Activated CD8-positive, alpha-beta T cell treated with anti-CD3 and anti-CD28 coated beads for 36 hours (primary cell): ENCODE measurements around the gene FAM120A. TPM values are rescaled to one million over a fixed set of nuclear protein-coding genes. Genes with fewer than 3 reads are reported as not detected.

Source experiments
- ATAC-seq: fragments of 200-7000 bp; cut with Tn5 transposase; one replicate; pipeline ENCODE4 v1.10.0; 2021; ENCODE audit warnings: mild to moderate bottlenecking, moderate library complexity
- CTCF ChIA-PET: fragments of 350-600 bp; sonication (Branson Sonifier 250); formaldehyde crosslinking; loops from one replicate; lab custom pipeline; 2021; ENCODE audit warnings: antibody characterized with exemption; lab: Charles Lee
- POLR2A ChIA-PET: fragments of 350-600 bp; sonication (Branson Sonifier 250); formaldehyde crosslinking; loops from one replicate; lab custom pipeline; 2021; ENCODE audit warnings: antibody characterized with exemption; lab: Charles Lee
- DNase-seq: peaks from one replicate; pipeline ENCODE4 v3.0.0-alpha.2; 2020
- H3K27ac Mint-ChIP-seq: one replicate; pipeline ENCODE4 v1.8.0; 2021; ENCODE audit warnings: mild to moderate bottlenecking, mixed read lengths
- H3K27me3 Mint-ChIP-seq: one replicate; pipeline ENCODE4 v1.8.0; 2021; ENCODE audit warnings: mixed read lengths
- H3K36me3 Mint-ChIP-seq: one replicate; pipeline ENCODE4 v1.8.0; 2021; ENCODE audit warnings: low read depth, mixed read lengths
- H3K4me1 Mint-ChIP-seq: one replicate; pipeline ENCODE4 v1.8.0; 2021; ENCODE audit warnings: low read depth, mixed read lengths
- H3K4me3 Mint-ChIP-seq: one replicate; pipeline ENCODE4 v1.8.0; 2021; ENCODE audit warnings: mild to moderate bottlenecking, moderate library complexity, mixed read lengths
- H3K9me3 Mint-ChIP-seq: one replicate; pipeline ENCODE4 v1.8.0; 2021; ENCODE audit warnings: mixed read lengths
- intact Hi-C: fragments of 100-400 bp; cut with micrococcal nuclease; formaldehyde crosslinking; loops from one replicate; pipeline ENCODE4 v1.10.0; 2022
- total RNA-seq, 2 experiments: library from RNA; stranded (reverse); gene quantifications; one replicate each; pipeline ENCODE4 v1.2.3, GENCODE V29; 2021
- TF ChIP-seq, protein P1 (sequence below): fragments of 200-600 bp; IDR thresholded peaks from one replicate; pipeline ENCODE4 v1.8.0; 2022; ENCODE audit warnings: antibody characterized with exemption, mild to moderate bottlenecking

FAM120A gene
- total RNA-seq, 2 experiments from 2014 or later = 121 to 125 TPM

- CTCF ChIA-PET = no interaction called here
- intact Hi-C loops = loop anchor here (10.0 kb wide), 1 partner anchor 106 kb away; no protein-coding TSS in a partner anchor
- H3K27me3 Mint-ChIP-seq = no peaks in the 10 kb centered on the region
Observed at GRCh38 chr9:93458712-93459111, 7.2 kb downstream of the FAM120A start.

GRCh38 chr9:93459432-93459847, 8.0 kb downstream of the FAM120A start:
- ATAC-seq (no peak), DNase-seq (no peak)
- ChIA-PET CTCF (interaction anchor here (1.6 kb wide), 1 partner anchor 18 kb away, joined by 3 read pairs; no protein-coding TSS in a partner anchor), POLR2A (interaction anchor here (1.8 kb wide), 1 partner anchor 9 kb away, joined by 7 read pairs; the partner anchor contains the start of gene FAM120A)
- TF ChIP-seq, protein P1, sequence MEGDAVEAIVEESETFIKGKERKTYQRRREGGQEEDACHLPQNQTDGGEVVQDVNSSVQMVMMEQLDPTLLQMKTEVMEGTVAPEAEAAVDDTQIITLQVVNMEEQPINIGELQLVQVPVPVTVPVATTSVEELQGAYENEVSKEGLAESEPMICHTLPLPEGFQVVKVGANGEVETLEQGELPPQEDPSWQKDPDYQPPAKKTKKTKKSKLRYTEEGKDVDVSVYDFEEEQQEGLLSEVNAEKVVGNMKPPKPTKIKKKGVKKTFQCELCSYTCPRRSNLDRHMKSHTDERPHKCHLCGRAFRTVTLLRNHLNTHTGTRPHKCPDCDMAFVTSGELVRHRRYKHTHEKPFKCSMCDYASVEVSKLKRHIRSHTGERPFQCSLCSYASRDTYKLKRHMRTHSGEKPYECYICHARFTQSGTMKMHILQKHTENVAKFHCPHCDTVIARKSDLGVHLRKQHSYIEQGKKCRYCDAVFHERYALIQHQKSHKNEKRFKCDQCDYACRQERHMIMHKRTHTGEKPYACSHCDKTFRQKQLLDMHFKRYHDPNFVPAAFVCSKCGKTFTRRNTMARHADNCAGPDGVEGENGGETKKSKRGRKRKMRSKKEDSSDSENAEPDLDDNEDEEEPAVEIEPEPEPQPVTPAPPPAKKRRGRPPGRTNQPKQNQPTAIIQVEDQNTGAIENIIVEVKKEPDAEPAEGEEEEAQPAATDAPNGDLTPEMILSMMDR = no peak
- intact Hi-C loops = loop anchor here (10.0 kb wide), 1 partner anchor 105 kb away; no protein-coding TSS in a partner anchor
- peaks cover 82% of the 10 kb centered on the region for H3K4me1 Mint-ChIP-seq
- peaks cover 53% of the 10 kb centered on the region for H3K36me3 Mint-ChIP-seq
- peak overlapping the region; percentile 67 for H3K27ac Mint-ChIP-seq
- no peaks in the 10 kb centered on the region for H3K27me3 Mint-ChIP-seq
- no peak overlapping the region for H3K4me3 Mint-ChIP-seq
- no peaks in the 10 kb centered on the region for H3K9me3 Mint-ChIP-seq

More at GRCh38 chr9:93458712-93459111, 7.2 kb downstream of the FAM120A start:
- POLR2A ChIA-PET = interaction anchor here (0.8 kb wide), 1 partner anchor 14 kb away, joined by 4 read pairs; no protein-coding TSS in a partner anchor
- H3K27ac Mint-ChIP-seq = no peak overlapping the region
- peaks cover 59% of the 10 kb centered on the region for H3K36me3 Mint-ChIP-seq
- H3K9me3 Mint-ChIP-seq = no peaks in the 10 kb centered on the region
- H3K4me1 Mint-ChIP-seq = peaks cover 80% of the 10 kb centered on the region
- no peak for DNase-seq
- no peak overlapping the region for H3K4me3 Mint-ChIP-seq
- TF ChIP-seq, protein P1 = no peak
- ATAC-seq = no peak

- CTCF ChIA-PET = interaction anchor here (1.3 to 1.6 kb wide), 2 partner anchors 10 to 17 kb away, joined by 3 read pairs; no protein-coding TSS in a partner anchor
- ATAC-seq = no peak
- no peaks in the 10 kb centered on the region for H3K9me3 Mint-ChIP-seq
- peaks cover 52% of the 10 kb centered on the region for H3K36me3 Mint-ChIP-seq
- H3K4me1 Mint-ChIP-seq = peaks cover 85% of the 10 kb centered on the region
- no peaks in the 10 kb centered on the region for H3K27me3 Mint-ChIP-seq
- H3K4me3 Mint-ChIP-seq = no peak overlapping the region
- intact Hi-C loops = no loop called here
- POLR2A ChIA-PET = interaction anchor here (1.8 kb wide), 1 partner anchor 10 kb away, joined by 7 read pairs; the partner anchor contains the start of gene FAM120A
- DNase-seq = no peak
- TF ChIP-seq, protein P1 = no peak
- peak overlapping the region; percentile 53 for H3K27ac Mint-ChIP-seq
Observed at GRCh38 chr9:93460689-93461413, 9.4 kb downstream of the FAM120A start.

- intact Hi-C loops = no loop called here
- Mint-ChIP-seq H3K9me3 (no peaks in the 10 kb centered on the region), H3K4me1 (peaks cover 85% of the 10 kb centered on the region), H3K27ac (no peak overlapping the region), H3K36me3 (peaks cover 47% of the 10 kb centered on the region), H3K27me3 (no peaks in the 10 kb centered on the region), H3K4me3 (no peak overlapping the region)
- TF ChIP-seq, protein P1 = no peak
- ChIA-PET CTCF (interaction anchor here (1.3 kb wide), 1 partner anchor 11 kb away, joined by 3 read pairs; no protein-coding TSS in a partner anchor), POLR2A (interaction anchor here (4.0 kb wide), 1 partner anchor 9 kb away, joined by 31 read pairs; the partner anchor contains the start of genes FAM120A and FAM120AOS)
- DNase-seq = no peak
- ATAC-seq = no peak
Observed at GRCh38 chr9:93461414-93461743, 9.9 kb downstream of the FAM120A start.
